ENCODE data around the gene CC2D2A.
"Not testable (repeated sequence)": the region's sequence is repeated elsewhere in the genome, so short reads cannot be mapped to it uniquely, and the experiment has no call there.

CC2D2A gene

GRCh38 chr4:15470128-15470475, 420 bp downstream of the CC2D2A start:
- no peak for DNase-seq

- no peak for DNase-seq
Observed at GRCh38 chr4:15476396-15476795, 6.7 kb downstream of the CC2D2A start.

- DNase-seq, result no peak
Observed at GRCh38 chr4:15478724-15479088, 9.0 kb downstream of the CC2D2A start.

GRCh38 chr4:15479089-15479912, 9.6 kb downstream of the CC2D2A start:
- peak; percentile 64 for DNase-seq

- DNase-seq, result no peak
Observed at GRCh38 chr4:15479913-15480185, 10.2 kb downstream of the CC2D2A start.

- no peak for DNase-seq
Observed at GRCh38 chr4:15481961-15482745, 12.5 kb downstream of the CC2D2A start.

- no peak for DNase-seq
Observed at GRCh38 chr4:15482842-15483241, 13.2 kb downstream of the CC2D2A start.

- no peak for DNase-seq
Observed at GRCh38 chr4:15488136-15488535, 18.5 kb downstream of the CC2D2A start.

- DNase-seq, result no peak
Observed at GRCh38 chr4:15488658-15489470, 19.2 kb downstream of the CC2D2A start.

- DNase-seq, result no peak
Observed at GRCh38 chr4:15489551-15489950, 19.9 kb downstream of the CC2D2A start.

- no peak for DNase-seq
Observed at GRCh38 chr4:15493411-15493810, 23.7 kb downstream of the CC2D2A start.

GRCh38 chr4:15495621-15496020, 25.9 kb downstream of the CC2D2A start:
- DNase-seq, result no peak

- DNase-seq, result no peak
Observed at GRCh38 chr4:15498356-15498755, 28.7 kb downstream of the CC2D2A start.

- no peak for DNase-seq
Observed at GRCh38 chr4:15500701-15501100, 31.0 kb downstream of the CC2D2A start.

- DNase-seq, result no peak
Observed at GRCh38 chr4:15501941-15502340, 32.3 kb downstream of the CC2D2A start.

- no peak for DNase-seq
Observed at GRCh38 chr4:15502384-15502783, 32.7 kb downstream of the CC2D2A start.

- no peak for DNase-seq
Observed at GRCh38 chr4:15504041-15504440, 34.4 kb downstream of the CC2D2A start.

- DNase-seq, result no peak
Observed at GRCh38 chr4:15506464-15506863, 36.8 kb downstream of the CC2D2A start.

- DNase-seq, result no peak
Observed at GRCh38 chr4:15507679-15508078, 38.0 kb downstream of the CC2D2A start.

GRCh38 chr4:15510961-15511360, 41.3 kb downstream of the CC2D2A start:
- DNase-seq, result no peak

GRCh38 chr4:15513545-15513944, 43.9 kb downstream of the CC2D2A start:
- no peak for DNase-seq

- no peak for DNase-seq
Observed at GRCh38 chr4:15515106-15515505, 45.4 kb downstream of the CC2D2A start.

- DNase-seq, result no peak
Observed at GRCh38 chr4:15516494-15516893, 46.8 kb downstream of the CC2D2A start.

- DNase-seq, result not testable (repeated sequence)
Observed at GRCh38 chr4:15517681-15518080, 48.0 kb downstream of the CC2D2A start.
